Measurements from ENCODE around the gene PPDPF.

The PPDPF gene

GRCh38 chr20:63553251-63553932 is 32.8 kb downstream of the PPDPF start:
- DNase-seq: peak; percentile 97

GRCh38 chr20:63553933-63554290 is 33.3 kb downstream of the PPDPF start, which contains the start of gene FNDC11:
FNDC11 (plus strand) TSS chr20:63554159; CDS start chr20:63555664, 1,505 bp downstream.
- peak; percentile 52 for DNase-seq

GRCh38 chr20:63554361-63555278 is 34.1 kb downstream of the PPDPF start:
- DNase-seq: no peak

GRCh38 chr20:63555661-63556381 is 35.3 kb downstream of the PPDPF start:
- DNase-seq: no peak

GRCh38 chr20:63556873-63557478 is 36.4 kb downstream of the PPDPF start:
- no peak for DNase-seq

GRCh38 chr20:63557481-63557891 is 36.9 kb downstream of the PPDPF start:
- no peak for DNase-seq

GRCh38 chr20:63558804-63559484 is 38.4 kb downstream of the PPDPF start:
- DNase-seq: no peak

GRCh38 chr20:63559485-63560332 is 39.1 kb downstream of the PPDPF start:
- peak; percentile 23 for DNase-seq

GRCh38 chr20:63560333-63560805 is 39.8 kb downstream of the PPDPF start:
- no peak for DNase-seq

- DNase-seq: no peak
Measured at GRCh38 chr20:63560856-63561609, 40.5 kb downstream of the PPDPF start.

- no peak for DNase-seq
Measured at GRCh38 chr20:63561624-63562396, 41.2 kb downstream of the PPDPF start.

- no peak for DNase-seq
Measured at GRCh38 chr20:63562461-63563224, 42.1 kb downstream of the PPDPF start.

- no peak for DNase-seq
Measured at GRCh38 chr20:63563225-63563935, 42.8 kb downstream of the PPDPF start.

GRCh38 chr20:63564036-63564810 is 43.7 kb downstream of the PPDPF start:
- no peak for DNase-seq

- no peak for DNase-seq
Measured at GRCh38 chr20:63565021-63565698, 44.6 kb downstream of the PPDPF start.

- DNase-seq: no peak
Measured at GRCh38 chr20:63565699-63566335, 45.3 kb downstream of the PPDPF start.

Data from T-helper 9 cell (primary cell).